H7 (cell line): ENCODE measurements around the gene CUBN. TPM values are rescaled to one million over a fixed set of nuclear protein-coding genes. Genes with fewer than 3 reads are reported as not detected.

Experiments used
- DNase-seq: peaks from one replicate; pipeline ENCODE4 v3.0.0; 2012
- H3K27me3 ChIP-seq: 2 replicates; pipeline ENCODE4 v1.6.0; 2011; ENCODE audit warnings: mild to moderate bottlenecking, low read length; ENCODE audit not compliant: control insufficient read depth, insufficient read depth
- H3K36me3 ChIP-seq: replicated peaks from 2 replicates; pipeline ENCODE4 v1.5.1; 2011; ENCODE audit warnings: low read length; ENCODE audit not compliant: control insufficient read depth, insufficient read depth
- H3K4me3 ChIP-seq: 2 replicates; pipeline ENCODE4 v1.5.1; 2011; ENCODE audit warnings: low read depth, mild to moderate bottlenecking, control low read depth, low read length, moderate library complexity; ENCODE audit not compliant: insufficient read depth
- total RNA-seq: library from RNA; depleted of rRNA; stranded (reverse); fragments of >200 nt; shearing (Covaris generic); gene quantifications from 2 replicates; pipeline ENCODE4 v1.2.3, GENCODE V29; 2014; rRNA removed

The CUBN gene
- 0.10 and 0.11 TPM in 2 replicates for total RNA-seq

DNA sequence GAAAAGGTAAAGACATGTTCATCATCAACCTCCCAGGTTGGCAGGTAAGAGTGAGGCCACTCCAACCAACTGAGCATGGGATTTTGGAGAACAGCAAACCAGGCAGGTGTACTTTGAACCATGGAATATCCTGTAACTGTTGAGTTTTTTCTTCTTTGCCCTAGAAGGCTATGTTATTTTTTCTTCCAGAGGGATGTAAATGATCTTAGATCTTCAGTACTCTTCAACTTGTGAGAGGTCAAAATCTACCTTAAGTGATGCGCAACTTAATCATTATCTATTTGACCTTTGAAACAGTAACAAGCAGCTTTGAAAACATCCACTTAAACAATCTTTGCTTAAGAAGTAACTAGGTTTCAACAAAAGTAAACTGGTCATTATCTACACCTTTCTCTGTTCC, at the start of gene CUBN:
Gene CUBN, minus strand, starts transcription at position 71 of the 400 bp plus-strand sequence. Its CDS starts 46 bp downstream, at position 25.
- no peak for DNase-seq
- H3K36me3 ChIP-seq: no peaks in the 10 kb centered on the region
- H3K4me3 ChIP-seq: no peak within 1 kb of the TSS
- no peaks in the 10 kb centered on the region for H3K27me3 ChIP-seq

DNA sequence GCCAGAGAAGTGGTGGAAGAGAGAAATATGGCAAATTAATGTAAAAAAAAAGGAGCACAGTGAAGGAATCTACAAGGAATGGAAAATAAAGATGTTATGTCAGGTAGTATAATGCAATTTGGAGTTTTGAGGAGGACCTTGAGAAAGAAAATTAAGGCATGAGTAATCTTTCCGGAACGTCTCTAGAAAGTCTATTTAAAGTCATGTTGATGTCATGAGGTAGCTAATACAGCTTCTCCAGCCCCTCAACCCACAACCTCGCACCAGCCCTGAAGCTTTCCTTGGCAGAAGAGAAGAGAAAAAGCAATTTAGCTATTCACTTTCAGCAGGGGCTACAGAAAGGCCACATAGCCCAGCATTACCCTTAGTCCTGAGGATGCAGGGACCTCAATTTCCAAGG, 49.4 kb upstream of the CUBN start:
- Histone ChIP-seq H3K4me3 (no peak overlapping the region), H3K36me3 (no peaks in the 10 kb centered on the region), H3K27me3 (no peaks in the 10 kb centered on the region)
- DNase-seq: no peak

DNA sequence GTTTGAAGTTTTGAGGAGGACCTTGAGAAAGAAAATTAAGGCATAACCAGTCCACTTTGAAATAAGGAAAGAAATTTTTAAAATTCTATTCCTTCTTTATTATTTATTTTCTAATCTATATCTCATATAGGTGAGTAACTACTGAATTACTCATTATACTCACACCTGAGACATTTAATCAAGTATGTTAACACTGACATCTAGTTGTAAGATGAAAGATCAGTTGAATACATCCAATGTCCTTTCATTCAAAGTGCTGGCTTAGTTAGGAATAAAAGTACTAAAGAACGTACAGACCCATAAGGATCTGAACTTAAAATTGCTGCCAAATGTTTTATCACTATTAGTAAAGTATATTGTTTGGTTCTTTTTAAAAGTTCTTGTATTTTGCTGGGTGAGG, 48.4 kb upstream of the CUBN start:
- Histone ChIP-seq H3K36me3 (no peaks in the 10 kb centered on the region), H3K4me3 (no peak overlapping the region), H3K27me3 (no peaks in the 10 kb centered on the region)
- no peak for DNase-seq

DNA sequence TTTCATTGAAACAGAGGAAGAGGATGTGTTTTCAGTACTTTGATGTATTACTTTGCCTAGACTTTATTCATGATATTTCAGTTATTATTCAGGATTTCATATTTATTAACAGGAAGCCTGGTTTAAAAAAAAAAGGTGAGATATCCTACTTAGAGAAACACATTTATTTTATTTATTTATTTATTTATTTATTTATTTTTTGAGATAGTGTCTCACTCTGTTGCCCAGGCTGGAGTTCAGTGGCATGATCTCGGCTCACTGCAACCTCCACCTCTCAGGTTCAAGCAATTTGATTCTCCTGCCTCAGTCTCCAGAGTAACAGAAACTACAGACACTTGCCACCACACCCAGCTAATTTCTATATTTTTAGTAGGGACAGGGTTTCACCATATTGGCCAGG, 47.4 kb upstream of the CUBN start:
- no peaks in the 10 kb centered on the region for H3K27me3 ChIP-seq
- H3K36me3 ChIP-seq: no peaks in the 10 kb centered on the region
- DNase-seq: no peak
- H3K4me3 ChIP-seq: no peak overlapping the region

DNA sequence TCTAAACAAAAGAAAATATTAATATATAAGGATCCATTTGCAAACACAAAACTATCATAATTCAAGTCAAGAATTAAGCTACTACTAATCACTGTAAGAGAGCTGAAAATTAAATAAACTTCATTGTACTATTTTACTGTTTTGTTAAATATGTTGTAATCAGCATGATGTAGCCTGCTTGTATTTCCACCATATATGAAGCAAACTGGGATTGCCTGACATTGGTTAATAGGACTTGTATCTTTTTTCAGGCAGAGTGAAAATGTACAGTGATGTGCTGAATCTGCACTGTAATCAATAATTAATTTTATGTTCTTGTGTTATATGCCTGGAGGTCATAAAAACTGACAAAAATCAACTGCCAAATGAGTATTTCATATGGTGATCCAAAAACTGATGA, 46.5 kb upstream of the CUBN start:
- no peaks in the 10 kb centered on the region for H3K27me3 ChIP-seq
- H3K36me3 ChIP-seq: no peaks in the 10 kb centered on the region
- no peak for DNase-seq
- H3K4me3 ChIP-seq: no peak overlapping the region

DNA sequence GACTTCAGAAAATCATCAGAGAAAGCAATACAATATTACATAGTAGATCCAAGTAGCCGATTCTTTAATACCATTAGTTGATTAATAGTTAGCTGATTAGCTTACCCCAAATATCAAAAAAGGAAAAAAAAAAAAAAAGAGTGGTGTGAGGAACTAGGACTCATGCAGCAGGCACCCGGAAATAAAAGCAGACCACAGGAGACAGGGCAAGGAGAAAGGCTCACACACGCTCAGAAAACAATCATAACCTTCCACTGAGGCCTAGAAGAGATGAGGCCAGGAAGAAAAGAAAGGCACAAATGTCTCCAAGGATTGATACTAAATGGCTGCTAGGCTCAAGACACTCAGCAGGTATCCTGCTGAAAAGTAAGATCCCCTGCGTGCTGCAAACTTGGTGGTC, 45.9 kb upstream of the CUBN start:
- Histone ChIP-seq H3K4me3 (no peak overlapping the region), H3K36me3 (no peaks in the 10 kb centered on the region), H3K27me3 (no peaks in the 10 kb centered on the region)
- no peak for DNase-seq

DNA sequence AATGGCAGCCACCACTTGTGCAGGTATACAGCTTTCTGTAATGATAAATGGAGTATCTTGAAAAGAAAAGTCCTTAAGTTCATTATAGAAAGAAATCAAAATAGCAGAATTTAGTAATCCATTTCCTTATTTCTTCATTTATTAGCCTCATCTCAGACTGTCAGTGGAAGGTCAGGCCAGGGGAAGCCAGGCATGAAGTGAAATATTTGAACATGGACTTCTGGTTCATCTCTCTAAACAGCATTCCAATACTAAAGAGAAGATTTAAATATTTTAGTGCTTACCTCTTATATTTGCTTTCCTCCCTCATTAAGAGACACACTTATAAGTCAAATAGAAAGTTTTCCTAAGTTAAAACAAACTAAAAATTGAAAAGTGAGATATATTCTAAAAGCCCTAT, 45.0 kb upstream of the CUBN start:
- Histone ChIP-seq H3K4me3 (no peak overlapping the region), H3K27me3 (no peaks in the 10 kb centered on the region), H3K36me3 (no peaks in the 10 kb centered on the region)
- no peak for DNase-seq

DNA sequence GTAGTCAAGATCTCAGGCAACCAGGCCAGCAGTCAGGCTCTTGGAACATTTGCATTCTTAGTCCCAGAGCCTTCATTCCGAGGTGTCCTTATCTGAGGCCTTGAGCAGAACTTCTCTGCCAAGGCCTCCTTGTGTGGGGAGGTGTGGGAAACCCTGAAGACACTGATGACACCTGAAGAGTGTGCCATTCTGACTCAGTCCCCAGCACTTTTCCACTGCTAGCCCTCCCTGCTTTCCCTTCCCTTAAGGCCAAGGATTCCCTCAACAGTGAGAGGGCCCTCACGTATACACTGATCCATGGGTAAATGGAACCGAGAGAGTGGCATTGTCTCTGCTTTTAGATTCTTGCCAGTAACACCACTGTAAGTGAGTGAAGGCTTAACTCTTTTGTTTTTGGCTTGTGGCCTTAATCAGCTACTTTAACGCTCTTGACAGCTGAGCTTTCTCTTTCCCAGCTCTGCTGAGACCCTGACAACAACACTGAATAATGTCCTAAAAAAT, 41.6 kb upstream of the CUBN start:
- no peak for DNase-seq
- H3K36me3 ChIP-seq: no peaks in the 10 kb centered on the region
- H3K4me3 ChIP-seq: no peak overlapping the region
- H3K27me3 ChIP-seq: no peaks in the 10 kb centered on the region

DNA sequence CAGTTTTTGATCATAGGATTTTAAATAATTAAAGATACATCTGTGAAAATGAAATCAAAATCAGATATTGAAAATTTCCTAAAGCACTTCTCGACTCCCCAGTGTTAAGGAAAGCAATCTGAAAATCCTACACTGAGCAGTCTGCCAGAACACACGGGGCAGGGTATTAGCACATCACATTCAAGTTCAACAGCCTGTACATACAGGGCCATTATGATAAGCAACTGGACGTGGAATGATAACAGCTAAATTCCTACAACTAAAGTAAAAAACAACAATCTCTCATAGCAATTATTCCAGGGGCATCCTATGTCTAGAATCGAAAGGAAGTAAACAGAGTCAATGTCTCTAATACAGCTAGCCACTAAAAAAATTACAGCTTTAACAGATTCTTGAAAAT, 40.2 kb upstream of the CUBN start:
- Histone ChIP-seq H3K27me3 (no peaks in the 10 kb centered on the region), H3K4me3 (no peak overlapping the region), H3K36me3 (no peaks in the 10 kb centered on the region)
- no peak for DNase-seq

DNA sequence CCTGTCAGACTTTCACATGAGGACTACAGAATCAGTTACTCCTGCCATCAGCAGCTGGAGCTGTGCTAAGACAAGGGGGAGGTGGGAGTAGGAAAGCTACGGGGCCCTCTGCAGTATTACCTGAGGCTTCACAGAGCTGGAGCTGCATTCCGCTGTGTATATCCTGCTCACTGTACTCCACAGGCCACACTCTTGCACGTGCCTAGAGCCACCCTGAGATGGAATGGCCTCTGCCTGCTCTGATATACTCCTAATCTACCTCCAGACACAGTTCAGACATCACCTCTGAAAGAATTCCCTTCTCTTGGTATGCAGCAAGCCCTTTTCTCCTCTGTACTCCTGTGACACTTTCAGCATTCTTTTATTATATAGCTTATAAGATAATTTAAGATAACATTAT, 37.1 kb upstream of the CUBN start:
- no peak for DNase-seq
- Histone ChIP-seq H3K4me3 (no peak overlapping the region), H3K36me3 (no peaks in the 10 kb centered on the region), H3K27me3 (no peaks in the 10 kb centered on the region)

DNA sequence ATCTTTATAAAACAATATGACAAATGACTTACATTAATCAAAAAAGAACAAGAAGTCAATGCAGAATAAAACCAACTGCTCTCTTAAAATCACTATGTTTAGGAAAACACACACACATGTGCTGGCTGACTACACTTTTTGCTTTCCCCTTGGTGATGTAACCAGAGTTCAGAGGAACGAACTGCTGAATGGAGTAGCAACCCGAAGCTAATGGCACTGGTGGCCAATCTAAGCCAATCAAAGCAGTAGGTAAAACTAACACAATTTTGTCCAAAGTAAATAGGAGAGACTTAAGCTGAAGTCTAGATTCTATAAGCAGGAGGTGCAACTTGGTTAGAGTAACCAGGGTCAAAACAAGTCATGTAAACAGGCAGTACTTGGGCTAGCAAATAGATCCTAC, 33.2 kb upstream of the CUBN start:
- Histone ChIP-seq H3K36me3 (no peaks in the 10 kb centered on the region), H3K4me3 (no peak overlapping the region), H3K27me3 (no peaks in the 10 kb centered on the region)
- no peak for DNase-seq

DNA sequence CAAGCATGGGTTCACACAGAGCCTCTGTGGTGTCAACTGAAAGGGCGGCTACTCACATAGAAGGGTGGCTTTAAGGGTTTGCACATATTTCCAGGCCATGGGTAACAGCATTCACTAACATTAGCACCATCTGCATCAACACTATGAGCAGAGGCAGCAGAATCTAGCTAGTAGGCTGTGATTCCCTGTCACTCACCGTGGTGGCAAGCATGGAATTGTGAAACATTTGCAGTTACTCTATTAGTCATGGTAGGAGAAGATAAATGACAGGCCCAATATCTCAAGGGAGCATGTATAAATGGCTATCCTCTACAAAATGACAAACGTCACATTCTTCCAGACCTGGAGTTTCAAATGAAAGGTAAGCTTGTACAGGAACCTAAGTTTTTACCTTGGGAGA, 32.2 kb upstream of the CUBN start:
- no peaks in the 10 kb centered on the region for H3K27me3 ChIP-seq

DNA sequence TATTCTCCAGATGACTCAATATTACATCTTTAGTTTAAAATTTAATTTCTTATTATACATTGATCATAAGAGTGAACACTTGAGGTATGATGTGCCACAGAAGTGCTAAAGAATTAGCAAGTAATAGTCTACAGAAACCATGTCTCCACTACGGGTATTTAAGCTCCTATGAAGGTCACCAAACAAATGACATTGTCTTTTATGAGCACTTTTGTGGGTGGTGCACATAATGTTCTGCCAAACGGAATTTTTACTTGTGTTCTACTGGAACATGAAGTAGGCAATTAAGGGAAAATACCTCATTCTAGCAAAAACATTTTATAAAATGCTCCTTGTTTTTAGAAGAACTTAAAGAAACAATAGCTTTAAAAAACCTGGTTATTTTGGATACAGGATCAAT, 27.4 kb upstream of the CUBN start:
- Histone ChIP-seq H3K4me3 (no peak overlapping the region), H3K36me3 (no peaks in the 10 kb centered on the region), H3K27me3 (no peaks in the 10 kb centered on the region)
- no peak for DNase-seq

More for the DNA sequence above, 32.2 kb upstream of the CUBN start:
- Histone ChIP-seq H3K36me3 (no peaks in the 10 kb centered on the region), H3K4me3 (no peak overlapping the region)
- DNase-seq: no peak

DNA sequence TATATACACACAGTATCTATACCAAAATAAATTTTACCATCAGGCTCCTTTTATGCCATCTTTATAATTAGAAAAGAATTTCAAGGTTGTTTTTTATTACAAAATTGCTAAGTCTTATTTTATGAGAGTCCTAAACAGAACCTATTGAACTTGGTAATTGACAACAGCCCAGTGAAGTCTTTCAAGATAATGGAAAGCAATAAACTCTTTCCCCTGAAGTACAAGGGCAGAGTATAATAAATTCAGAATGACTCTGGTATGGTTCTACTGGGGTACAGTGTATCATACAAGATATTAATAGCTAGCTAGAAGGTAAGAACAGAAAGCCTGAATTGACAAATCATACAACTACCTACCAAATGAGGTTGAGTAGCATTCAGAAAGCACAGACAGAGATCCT, 26.2 kb upstream of the CUBN start:
- DNase-seq: no peak
- Histone ChIP-seq H3K27me3 (no peaks in the 10 kb centered on the region), H3K36me3 (no peaks in the 10 kb centered on the region), H3K4me3 (no peak overlapping the region)

DNA sequence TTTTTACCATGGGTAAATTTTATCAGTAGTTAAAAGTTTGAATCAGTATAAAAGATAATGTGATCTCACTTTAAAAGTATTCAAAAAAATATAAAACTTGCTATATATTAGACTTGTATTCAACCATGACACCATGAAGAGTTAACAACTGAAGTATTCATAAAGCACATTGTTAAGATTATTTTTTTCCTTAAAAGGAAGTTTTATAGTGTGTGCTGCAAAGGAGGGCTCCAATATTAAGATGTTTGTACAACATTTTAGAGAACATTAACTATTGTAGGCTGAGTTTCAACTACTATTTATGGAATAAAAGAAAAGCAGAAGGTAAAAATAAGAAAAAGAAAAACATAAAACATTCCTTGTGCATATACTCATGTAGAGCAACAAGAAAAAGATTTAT, 24.5 kb upstream of the CUBN start:
- no peak for DNase-seq
- Histone ChIP-seq H3K36me3 (no peaks in the 10 kb centered on the region), H3K4me3 (no peak overlapping the region), H3K27me3 (no peaks in the 10 kb centered on the region)

DNA sequence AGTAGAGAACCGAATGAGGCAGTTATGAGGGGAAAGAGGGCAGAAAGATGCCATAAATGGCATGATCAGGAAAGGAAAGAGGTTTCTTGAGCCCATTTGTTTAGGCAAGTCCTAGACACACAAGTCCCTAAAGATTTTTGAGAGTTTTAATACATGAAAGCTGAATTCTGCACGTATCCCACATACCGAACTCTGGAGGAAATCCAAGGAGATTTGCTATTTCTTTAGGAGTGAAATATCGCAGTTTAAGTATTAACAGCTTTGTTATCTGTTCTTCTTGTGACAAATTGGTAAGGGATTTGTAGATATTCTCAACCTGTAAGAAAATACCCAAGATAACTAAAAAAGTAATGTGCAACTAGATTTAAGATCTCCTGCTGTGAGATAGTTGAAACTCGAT, 23.7 kb upstream of the CUBN start:
- H3K27me3 ChIP-seq: no peaks in the 10 kb centered on the region
- H3K4me3 ChIP-seq: no peak overlapping the region
- no peaks in the 10 kb centered on the region for H3K36me3 ChIP-seq
- no peak for DNase-seq
